CD8-positive, alpha-beta memory T cell (primary cell): ENCODE data around the gene NRBP1. TPM values are rescaled to one million over a fixed set of nuclear protein-coding genes. Genes with fewer than 3 reads are reported as not detected.
"Not testable (repeated sequence)": the region's sequence is repeated elsewhere in the genome, so short reads cannot be mapped to it uniquely, and the experiment has no call there.

ENCODE experiments used
- CTCF ChIA-PET: fragments of 350-600 bp; sonication (Branson Sonifier 250); formaldehyde crosslinking; loops from one replicate; lab custom pipeline; 2021; ENCODE audit warnings: antibody characterized with exemption; lab: Charles Lee
- POLR2A ChIA-PET: fragments of 350-600 bp; sonication (Branson Sonifier 250); formaldehyde crosslinking; loops from one replicate; lab custom pipeline; 2021; ENCODE audit warnings: antibody characterized with exemption; lab: Charles Lee
- DNase-seq, 5 donors: peaks; one replicate each; pipeline versions ENCODE4 v3.0.0 to v3.0.0-alpha.2; 2020 to 2022; ENCODE audit warnings: mixed read lengths in 1 of 5
- H3K27ac ChIP-seq: one replicate; pipeline ENCODE4 v1.7.0; 2013; ENCODE audit warnings: low read depth, mild to moderate bottlenecking, low read length, moderate library complexity
- H3K27me3 ChIP-seq: 2 replicates; pipeline ENCODE4 v1.7.0; 2013; ENCODE audit warnings: low read length, mild to moderate bottlenecking; ENCODE audit not compliant: insufficient read depth, poor library complexity, severe bottlenecking
- H3K36me3 ChIP-seq: 2 replicates; pipeline ENCODE4 v1.7.0; 2013; ENCODE audit warnings: mild to moderate bottlenecking, low read length, moderate library complexity; ENCODE audit not compliant: insufficient read depth
- H3K4me1 ChIP-seq: 2 replicates; pipeline ENCODE4 v1.7.0; 2013; ENCODE audit warnings: mild to moderate bottlenecking, low read length, moderate library complexity; ENCODE audit not compliant: insufficient read depth
- H3K4me3 ChIP-seq: 2 replicates; pipeline ENCODE4 v1.7.0; 2013; ENCODE audit warnings: mild to moderate bottlenecking, low read length
- H3K9me3 ChIP-seq: 2 replicates; pipeline ENCODE4 v1.7.0; 2013; ENCODE audit warnings: mild to moderate bottlenecking, low read length
- H3K27ac Mint-ChIP-seq, 8 donors: one replicate each; pipeline ENCODE4 v1.8.0; 2020 to 2021; ENCODE audit warnings: mixed read lengths in 8 of 8, mild to moderate bottlenecking in 6 of 8, inconsistent platforms in 3 of 8, moderate library complexity in 3 of 8
- H3K27me3 Mint-ChIP-seq, 2 donors: one replicate each; pipeline ENCODE4 v1.8.0; 2020 to 2021; ENCODE audit warnings: mixed read lengths in 2 of 2, mild to moderate bottlenecking in 1 of 2, moderate library complexity in 1 of 2
- H3K36me3 Mint-ChIP-seq, 3 donors: one replicate each; pipeline ENCODE4 v1.8.0; 2020 to 2021; ENCODE audit warnings: mixed read lengths in 3 of 3, inconsistent platforms in 1 of 3, mild to moderate bottlenecking in 1 of 3
- H3K4me1 Mint-ChIP-seq, 3 donors: one replicate each; pipeline ENCODE4 v1.8.0; 2020 to 2021; ENCODE audit warnings: mixed read lengths in 3 of 3, inconsistent platforms in 1 of 3, mild to moderate bottlenecking in 1 of 3
- H3K4me3 Mint-ChIP-seq, 7 donors: one replicate each; pipeline ENCODE4 v1.8.0; 2020 to 2021; ENCODE audit warnings: mixed read lengths in 7 of 7, mild to moderate bottlenecking in 6 of 7, moderate library complexity in 4 of 7, inconsistent platforms in 2 of 7
- H3K9me3 Mint-ChIP-seq, 5 donors: one replicate each; pipeline ENCODE4 v1.8.0; 2020 to 2022; ENCODE audit warnings: mixed read lengths in 5 of 5, mild to moderate bottlenecking in 3 of 5, moderate library complexity in 2 of 5, inconsistent platforms in 1 of 5
- polyA plus RNA-seq: library from polyadenylated mRNA; unstranded; fragments of 300-500 nt; fragmentation: Illumina TruSeq; gene quantifications from one replicate; pipeline ENCODE4 v1.2.3, GENCODE V29; 2021
- total RNA-seq, 2 experiments: library from RNA; stranded (reverse); gene quantifications; one replicate each; pipeline ENCODE4 v1.2.3, GENCODE V29; 2021

Gene NRBP1
- total and polyA plus RNA-seq, 3 experiments from 2014 or later: 77.2 to 128 (median 81.0) TPM

- DNase-seq: peak; percentile 94 to 97 (median 95)
- H3K36me3 Mint-ChIP-seq: peaks cover 0 to 21% (median 3%) of the 10 kb centered on the region in 3 donors
- CTCF ChIA-PET: interaction anchor here (0.7 to 2.1 kb wide), 7 partner anchors 14 to 274 kb away, joined by 3 to 8 read pairs (median 6); partner anchors contain the start of genes NRBP1 and ZNF513
- no peaks in the 10 kb centered on the region for H3K27me3 ChIP-seq
- peak within 1 kb of the TSS; percentile 88 to 96 (median 94) for H3K27ac Mint-ChIP-seq
- peaks cover 31 to 48% (median 40%) of the 10 kb centered on the region in 3 donors for H3K4me1 Mint-ChIP-seq
- peak within 1 kb of the TSS; percentile 66 for H3K4me3 ChIP-seq
- POLR2A ChIA-PET: interaction anchor here (1.0 to 3.0 kb wide), 8 partner anchors 8 to 254 kb away, joined by 3 to 25 read pairs (median 4); partner anchors contain the start of genes GTF3C2, MPV17, NRBP1 and SLC4A1AP
- H3K36me3 ChIP-seq: no peaks in the 10 kb centered on the region
- no peaks in the 10 kb centered on the region for H3K9me3 ChIP-seq
- peaks cover 34% of the 10 kb centered on the region for H3K4me1 ChIP-seq
- no peaks in the 10 kb centered on the region for H3K9me3 Mint-ChIP-seq
- H3K4me3 Mint-ChIP-seq: peak within 1 kb of the TSS; percentile 81 to 96 (median 90)
- peaks cover 0 to 10% of the 10 kb centered on the region in 2 donors for H3K27me3 Mint-ChIP-seq
- H3K27ac ChIP-seq: peak within 1 kb of the TSS; percentile 86
Observed at GRCh38 chr2:27409321-27410073, 18.9 kb upstream of the NRBP1 start, which contains the start of gene PPM1G. Gene PPM1G, minus strand, starts transcription at chr2:27409591. Its CDS starts 169 bp downstream, at chr2:27409422.

GRCh38 chr2:27412419-27413152, 15.8 kb upstream of the NRBP1 start:
- Histone ChIP-seq H3K9me3 (no peaks in the 10 kb centered on the region), H3K36me3 (no peaks in the 10 kb centered on the region), H3K27me3 (no peaks in the 10 kb centered on the region), H3K27ac (no peak overlapping the region), H3K4me3 (no peak overlapping the region), H3K4me1 (peaks cover 16% of the 10 kb centered on the region)
- peaks cover 0 to 4% (median 0%) of the 10 kb centered on the region in 3 donors for H3K36me3 Mint-ChIP-seq
- ChIA-PET POLR2A (no interaction called here), CTCF (no interaction called here)
- H3K4me3 Mint-ChIP-seq: peak overlapping the region in 1 of 7 donors; percentile 82
- peaks cover 0 to 10% of the 10 kb centered on the region in 2 donors for H3K27me3 Mint-ChIP-seq
- no peaks in the 10 kb centered on the region for H3K9me3 Mint-ChIP-seq
- peak overlapping the region in 1 of 8 donors; percentile 71 for H3K27ac Mint-ChIP-seq
- peaks cover 17 to 23% (median 21%) of the 10 kb centered on the region in 3 donors for H3K4me1 Mint-ChIP-seq
- no peak for DNase-seq

- Histone ChIP-seq H3K4me1 (no peaks in the 10 kb centered on the region), H3K9me3 (no peaks in the 10 kb centered on the region), H3K36me3 (no peaks in the 10 kb centered on the region), H3K27ac (no peak overlapping the region), H3K4me3 (no peak overlapping the region), H3K27me3 (no peaks in the 10 kb centered on the region)
- H3K36me3 Mint-ChIP-seq: no peaks in the 10 kb centered on the region
- H3K27me3 Mint-ChIP-seq: peaks cover 0 to 13% of the 10 kb centered on the region in 2 donors
- H3K4me3 Mint-ChIP-seq: no peak overlapping the region
- H3K4me1 Mint-ChIP-seq: no peaks in the 10 kb centered on the region
- POLR2A ChIA-PET: no interaction called here
- H3K27ac Mint-ChIP-seq: no peak overlapping the region
- CTCF ChIA-PET: no interaction called here
- H3K9me3 Mint-ChIP-seq: no peaks in the 10 kb centered on the region
- no peak for DNase-seq
Observed at GRCh38 chr2:27416151-27416550, 12.3 kb upstream of the NRBP1 start.

GRCh38 chr2:27420996-27421395, 7.4 kb upstream of the NRBP1 start:
- no peaks in the 10 kb centered on the region for H3K9me3 ChIP-seq
- Mint-ChIP-seq H3K4me3 (no peak overlapping the region), H3K27ac (no peak overlapping the region), H3K27me3 (peaks cover 0 to 3% of the 10 kb centered on the region in 2 donors), H3K36me3 (no peaks in the 10 kb centered on the region), H3K4me1 (no peaks in the 10 kb centered on the region), H3K9me3 (no peaks in the 10 kb centered on the region)
- H3K27ac ChIP-seq: no peak overlapping the region
- no peak overlapping the region for H3K4me3 ChIP-seq
- DNase-seq: no peak
- CTCF ChIA-PET: no interaction called here
- POLR2A ChIA-PET: no interaction called here
- H3K27me3 ChIP-seq: no peaks in the 10 kb centered on the region
- no peaks in the 10 kb centered on the region for H3K36me3 ChIP-seq
- H3K4me1 ChIP-seq: no peaks in the 10 kb centered on the region

- ChIA-PET POLR2A (no interaction called here), CTCF (no interaction called here)
- Mint-ChIP-seq H3K27me3 (peaks cover 0 to 3% of the 10 kb centered on the region in 2 donors), H3K9me3 (no peaks in the 10 kb centered on the region), H3K4me3 (no peak overlapping the region), H3K27ac (no peak overlapping the region), H3K36me3 (no peaks in the 10 kb centered on the region), H3K4me1 (no peaks in the 10 kb centered on the region)
- no peaks in the 10 kb centered on the region for H3K4me1 ChIP-seq
- no peak overlapping the region for H3K27ac ChIP-seq
- no peak overlapping the region for H3K4me3 ChIP-seq
- no peaks in the 10 kb centered on the region for H3K27me3 ChIP-seq
- no peak for DNase-seq
- H3K9me3 ChIP-seq: no peaks in the 10 kb centered on the region
- no peaks in the 10 kb centered on the region for H3K36me3 ChIP-seq
Observed at GRCh38 chr2:27421660-27422250, 6.7 kb upstream of the NRBP1 start.

- Mint-ChIP-seq H3K27me3 (peaks cover 0 to 3% of the 10 kb centered on the region in 2 donors), H3K36me3 (no peaks in the 10 kb centered on the region), H3K9me3 (no peaks in the 10 kb centered on the region), H3K4me1 (peaks cover 4 to 6% (median 6%) of the 10 kb centered on the region in 3 donors), H3K27ac (no peak overlapping the region), H3K4me3 (no peak overlapping the region)
- H3K9me3 ChIP-seq: no peaks in the 10 kb centered on the region
- no peak for DNase-seq
- POLR2A ChIA-PET: no interaction called here
- H3K27ac ChIP-seq: no peak overlapping the region
- H3K27me3 ChIP-seq: no peaks in the 10 kb centered on the region
- peaks cover 6% of the 10 kb centered on the region for H3K4me1 ChIP-seq
- no peak overlapping the region for H3K4me3 ChIP-seq
- CTCF ChIA-PET: interaction anchor here (1.1 kb wide), 1 partner anchor 13 kb away, joined by 6 read pairs; no protein-coding TSS in a partner anchor
- no peaks in the 10 kb centered on the region for H3K36me3 ChIP-seq
Observed at GRCh38 chr2:27422958-27423357, 5.5 kb upstream of the NRBP1 start.

- H3K9me3 ChIP-seq, DNase-seq, H3K27me3 ChIP-seq, CTCF ChIA-PET, H3K27ac Mint-ChIP-seq, H3K27ac ChIP-seq, H3K36me3 ChIP-seq, POLR2A ChIA-PET, H3K4me3 ChIP-seq, H3K9me3 Mint-ChIP-seq, H3K27me3 Mint-ChIP-seq, H3K4me3 Mint-ChIP-seq: not testable (repeated sequence)
- H3K36me3 Mint-ChIP-seq: peaks cover 0 to 12% (median 0%) of the 10 kb centered on the region in 3 donors
- peaks cover 14 to 19% (median 18%) of the 10 kb centered on the region in 3 donors for H3K4me1 Mint-ChIP-seq
- H3K4me1 ChIP-seq: peaks cover 14% of the 10 kb centered on the region
Observed at GRCh38 chr2:27425039-27425438, 3.4 kb upstream of the NRBP1 start.
